HG03060 (cell line): Measurements from ENCODE around the gene PSKH1.
"Not testable (repeated sequence)": the region's sequence is repeated elsewhere in the genome, so short reads cannot be mapped to it uniquely, and the experiment has no call there.

Source experiments
- ATAC-seq: cut with Tn5 transposase; IDR thresholded peaks from one replicate; pipeline ENCODE4 v1.9.1; 2021; ENCODE audit warnings: low read depth, moderate number of reproducible peaks; ENCODE audit not compliant: unreplicated experiment

PSKH1 gene

DNA sequence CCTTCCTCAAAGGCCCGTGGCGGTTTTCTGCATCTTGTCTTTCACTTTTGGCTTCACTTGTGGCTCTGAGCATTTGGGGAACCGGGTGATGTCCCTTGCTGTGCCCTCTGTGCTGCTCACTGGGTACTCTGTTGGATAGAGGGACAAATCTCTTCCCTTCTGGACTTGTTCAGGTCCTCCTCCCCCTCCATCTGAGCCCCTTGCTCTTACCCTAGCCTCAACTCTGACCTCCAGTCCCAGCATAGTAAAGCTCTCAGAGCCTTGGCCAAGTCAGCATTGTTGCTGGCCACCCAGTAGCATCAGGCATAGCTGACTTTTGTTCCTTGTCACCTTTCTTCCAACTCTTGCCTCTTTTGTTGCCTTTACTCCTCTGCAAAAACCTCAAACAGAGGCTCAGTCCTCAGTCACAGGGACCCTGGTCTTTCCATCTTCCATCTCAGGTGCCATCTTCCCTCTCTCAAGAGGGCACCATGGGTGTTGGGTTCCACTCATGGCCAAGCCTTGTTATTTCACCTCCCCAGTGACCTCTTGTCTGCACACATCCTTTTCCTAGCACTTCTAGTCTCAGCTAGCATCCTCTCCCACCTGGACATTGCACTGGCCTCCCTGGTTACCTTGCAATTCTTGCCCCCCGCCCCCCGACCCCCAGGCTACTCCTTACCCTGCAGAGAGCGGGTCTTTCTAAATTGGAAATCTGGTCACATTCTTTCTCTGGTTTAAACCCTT lies 44.0 kb downstream of the PSKH1 start:
- ATAC-seq = no peak

DNA sequence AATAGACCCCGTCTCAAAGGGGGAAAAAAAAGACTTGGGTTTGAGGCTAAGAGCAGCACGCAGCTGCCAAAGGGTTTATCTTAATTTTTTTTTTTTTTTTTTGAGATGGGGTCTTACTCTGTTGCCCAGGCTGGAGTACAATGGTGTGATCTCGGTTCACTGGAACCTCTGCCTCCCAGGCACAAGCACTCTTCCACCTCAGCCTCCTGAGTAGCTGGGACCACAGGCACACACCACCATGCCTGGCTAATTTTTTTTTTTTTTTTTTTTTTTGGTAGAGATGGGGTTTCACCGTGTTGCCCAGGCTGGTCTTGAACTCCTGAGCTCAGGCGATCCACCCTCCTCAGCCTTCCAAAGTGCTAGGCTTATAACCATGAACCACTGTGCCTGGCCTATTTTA lies 44.7 kb downstream of the PSKH1 start:
- not testable (repeated sequence) for ATAC-seq

DNA sequence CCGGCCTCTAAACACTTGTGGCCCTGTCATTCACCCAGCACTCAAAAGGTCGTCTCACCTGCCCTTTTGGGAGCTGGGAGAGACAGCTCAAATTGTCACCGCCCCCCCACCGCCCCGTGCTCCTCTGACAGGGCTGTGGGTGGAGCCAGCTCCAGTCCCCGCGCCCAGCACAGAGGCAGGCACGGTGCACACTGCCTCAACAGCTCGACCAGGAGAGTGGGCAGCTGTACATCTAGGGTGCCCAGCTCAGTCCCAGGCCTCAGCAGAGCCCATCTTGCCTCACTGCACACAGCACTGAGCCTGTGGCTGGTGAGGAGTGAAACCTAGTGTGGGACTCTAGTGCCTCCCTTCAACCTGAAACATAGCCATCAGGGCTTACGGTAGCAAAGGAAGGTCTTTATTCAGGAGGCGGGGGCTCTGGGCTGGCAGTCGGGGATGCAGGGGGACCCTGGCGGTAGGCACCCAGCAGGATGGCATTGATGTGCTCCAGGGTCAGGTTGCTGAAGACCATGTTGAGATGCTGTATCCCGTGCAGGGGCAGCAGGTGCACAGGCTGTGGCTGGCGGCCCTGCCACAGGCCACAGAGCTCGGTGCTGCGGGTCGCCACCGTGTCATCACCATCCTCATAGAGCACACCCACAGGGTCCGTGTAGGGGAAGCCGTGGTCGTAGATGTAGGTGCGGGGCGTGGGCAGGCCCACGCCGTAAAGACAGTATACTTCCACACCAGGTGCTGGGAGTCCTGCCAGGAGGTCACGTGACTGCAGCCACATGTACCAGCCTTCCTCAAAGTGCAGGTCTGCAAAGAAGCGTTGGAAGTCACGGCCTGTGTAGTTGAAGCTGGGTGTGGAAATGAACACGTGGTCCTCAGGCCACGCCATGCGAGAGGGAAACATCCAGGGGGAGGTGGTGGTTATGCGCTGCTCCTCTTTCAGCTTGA lies 46.7 kb downstream of the PSKH1 start:
- ATAC-seq = no peak

DNA sequence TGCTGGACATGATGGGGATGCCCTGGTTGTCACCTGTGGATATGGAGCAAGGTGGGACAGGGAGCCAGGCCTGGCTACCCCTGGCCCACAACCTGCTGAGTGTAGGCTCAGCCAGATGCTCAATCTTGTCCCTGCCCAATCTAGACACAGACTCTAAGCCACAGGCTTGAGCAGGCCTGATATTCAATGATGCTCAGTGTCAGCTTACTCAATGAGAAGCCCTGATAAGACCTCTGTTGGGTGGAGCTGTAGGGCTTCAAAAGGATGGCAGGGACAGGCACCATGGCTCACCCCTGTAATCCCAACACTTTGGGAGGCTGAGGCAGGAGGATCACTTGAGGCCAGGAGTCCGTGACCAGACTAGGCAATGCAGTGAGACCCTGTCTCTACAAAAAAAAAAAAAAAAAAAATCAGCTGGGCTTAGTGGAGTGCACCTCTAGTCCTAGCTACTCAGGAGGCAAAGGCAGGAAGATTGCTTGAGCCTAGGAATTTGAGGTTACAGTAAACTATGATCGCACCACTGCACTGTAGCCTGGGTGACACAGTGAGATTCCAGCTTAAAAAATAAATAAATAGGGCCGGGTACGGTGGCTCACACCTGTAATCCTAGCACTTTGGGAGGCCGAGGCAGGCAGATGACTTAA lies 47.5 kb downstream of the PSKH1 start:
- no peak for ATAC-seq

DNA sequence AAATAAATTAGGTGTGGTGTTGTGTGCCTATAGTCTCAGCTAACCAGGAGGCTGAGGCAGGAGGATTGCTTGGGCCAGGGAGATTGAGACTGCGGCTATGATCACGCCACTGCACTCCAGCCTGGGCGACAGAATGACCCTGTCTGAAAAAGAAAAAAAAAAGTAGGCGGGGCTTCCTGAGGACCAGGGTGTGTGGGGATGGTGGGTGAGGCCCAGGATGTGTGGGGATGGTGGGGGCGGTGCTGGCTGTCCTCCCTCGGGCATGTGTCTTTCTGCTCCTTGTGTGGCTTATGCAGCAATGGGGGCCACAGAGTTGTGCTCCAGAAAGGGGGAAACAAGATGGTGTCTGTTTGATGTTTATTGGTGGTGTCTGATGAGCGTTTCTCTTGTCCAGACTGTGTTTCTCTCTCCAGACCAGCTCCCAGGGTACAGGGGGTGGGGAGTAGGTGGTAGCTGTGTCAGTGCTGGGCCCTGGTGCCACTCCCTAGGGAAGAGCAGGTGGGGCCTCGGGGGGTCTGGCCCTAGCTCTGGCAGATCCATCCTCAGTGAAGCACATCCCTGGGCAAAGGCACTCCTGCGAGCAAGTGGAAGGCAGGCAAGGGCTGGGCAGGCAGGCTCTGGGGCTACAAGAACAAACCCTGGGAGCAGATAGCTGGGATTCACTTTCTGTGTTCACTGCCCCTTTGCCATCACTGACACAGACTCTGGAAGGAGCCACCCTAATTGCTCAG lies 48.6 kb downstream of the PSKH1 start:
- ATAC-seq = no peak

DNA sequence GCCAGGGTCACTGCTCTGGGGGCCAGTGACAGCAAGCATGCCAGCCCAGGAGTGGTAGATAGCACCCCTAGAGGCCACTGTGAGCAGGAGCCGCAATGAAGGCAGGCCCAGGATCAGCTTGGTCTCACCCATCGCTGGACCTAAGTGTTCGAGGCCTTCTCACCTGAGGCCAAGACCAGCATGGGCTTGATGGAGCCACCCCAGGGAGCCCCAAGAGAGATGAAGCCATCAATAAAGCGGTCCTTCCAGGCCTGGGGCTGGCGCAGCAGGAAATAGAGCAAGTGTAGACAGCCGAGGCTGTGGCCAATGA lies 49.1 kb downstream of the PSKH1 start:
- ATAC-seq = no peak

DNA sequence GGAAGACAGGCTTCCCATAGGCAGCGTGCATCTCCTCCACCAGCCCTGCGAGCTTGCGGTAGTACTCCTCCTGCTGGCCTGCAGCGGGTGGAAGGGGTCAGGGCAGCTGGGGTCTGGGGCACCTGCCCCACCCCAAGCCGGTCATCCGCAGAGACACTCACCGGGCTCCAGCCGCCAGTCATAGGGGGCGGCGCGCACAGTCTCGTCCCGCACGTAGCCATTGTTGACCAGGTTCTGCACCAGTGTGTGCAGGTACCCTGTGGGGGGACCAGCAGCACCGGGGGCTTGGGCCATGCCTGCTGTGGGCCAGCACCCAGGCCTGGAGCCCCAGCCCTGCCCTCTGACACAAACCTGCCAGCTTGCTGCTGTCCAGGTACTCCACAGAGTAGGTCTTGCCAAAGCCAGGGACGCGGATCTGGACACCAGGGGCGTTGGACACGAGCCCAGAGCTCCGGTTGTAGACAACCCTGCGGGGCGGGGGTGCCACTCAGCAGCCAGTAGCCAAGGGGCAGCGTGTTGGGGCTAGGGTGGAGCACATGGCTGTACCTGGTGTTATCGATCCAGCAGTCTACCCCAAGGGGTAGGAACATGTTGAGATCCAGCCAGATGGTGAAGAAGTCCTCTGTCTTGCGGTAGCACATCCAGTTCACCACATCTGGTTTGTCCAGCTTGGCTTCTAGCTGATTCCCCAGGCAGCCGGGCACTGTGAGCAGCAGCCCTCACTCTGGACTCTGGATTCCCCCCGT lies 49.6 kb downstream of the PSKH1 start:
- ATAC-seq = no peak

DNA sequence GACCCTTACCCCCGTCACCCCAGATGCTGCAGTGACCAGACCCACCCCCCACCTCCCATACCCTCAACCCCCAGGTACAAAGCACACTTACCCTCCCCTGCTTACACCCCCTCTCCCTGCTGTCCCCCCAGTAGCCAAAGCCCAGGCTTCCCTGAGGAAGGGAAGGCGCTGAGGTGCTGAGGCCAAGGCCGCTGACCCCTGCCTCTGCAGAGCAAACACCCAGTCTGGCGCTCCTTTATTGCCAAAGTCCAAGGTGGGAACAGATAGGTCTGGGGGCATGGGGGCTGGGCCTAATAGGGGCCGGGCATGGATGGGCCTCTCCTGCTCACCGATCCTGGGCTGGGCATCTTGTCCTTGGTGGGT lies 50.2 kb downstream of the PSKH1 start:
- no peak for ATAC-seq

DNA sequence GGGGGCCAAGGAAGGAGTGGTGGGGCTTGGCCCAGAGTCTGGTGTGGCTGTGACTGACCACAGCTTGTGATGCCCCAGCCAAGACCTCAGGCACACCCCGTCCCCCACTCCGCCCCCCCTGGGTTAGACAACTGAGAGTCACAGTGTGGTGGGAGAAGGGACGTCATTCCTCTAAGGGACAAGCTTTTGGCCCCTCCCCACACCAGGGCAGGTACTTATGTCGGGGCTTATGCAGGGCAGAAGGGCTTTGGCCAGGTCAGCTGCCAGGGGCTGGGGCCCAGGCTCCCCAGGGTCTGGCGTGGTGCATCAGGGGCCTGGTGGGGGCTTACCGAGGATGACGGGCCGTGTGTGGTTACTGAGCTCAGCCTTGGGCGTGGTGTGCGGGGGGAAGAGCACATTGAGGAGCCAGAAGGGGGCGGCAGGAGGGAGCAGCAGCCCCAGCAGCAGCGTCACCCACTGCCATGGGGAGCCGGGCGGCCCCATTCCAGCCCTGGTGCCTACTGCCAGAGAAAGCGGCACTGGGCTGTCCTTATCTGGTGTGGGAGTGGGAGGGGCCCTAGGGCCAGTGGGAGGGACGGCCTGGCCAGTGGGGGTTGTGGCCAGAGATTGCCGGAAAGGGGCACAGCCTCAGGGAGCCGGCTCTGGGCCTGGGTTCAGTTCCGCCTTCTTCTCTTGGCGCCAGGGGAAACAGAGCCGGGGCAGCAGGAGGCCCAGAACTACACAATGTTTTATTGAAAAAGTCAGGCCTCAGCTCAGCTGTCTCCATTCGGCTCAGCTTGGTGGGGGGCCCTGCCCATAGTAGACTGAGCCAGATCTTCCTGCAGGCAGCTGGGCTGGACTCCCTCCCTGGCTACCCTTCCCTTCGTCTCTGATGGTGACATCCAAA lies 50.8 kb downstream of the PSKH1 start, which contains the start of gene LCAT:
TSS of gene LCAT (minus strand) at position 502 of the 886 bp plus-strand sequence. CDS start at position 483, 19 bp downstream.
- no peak for ATAC-seq

DNA sequence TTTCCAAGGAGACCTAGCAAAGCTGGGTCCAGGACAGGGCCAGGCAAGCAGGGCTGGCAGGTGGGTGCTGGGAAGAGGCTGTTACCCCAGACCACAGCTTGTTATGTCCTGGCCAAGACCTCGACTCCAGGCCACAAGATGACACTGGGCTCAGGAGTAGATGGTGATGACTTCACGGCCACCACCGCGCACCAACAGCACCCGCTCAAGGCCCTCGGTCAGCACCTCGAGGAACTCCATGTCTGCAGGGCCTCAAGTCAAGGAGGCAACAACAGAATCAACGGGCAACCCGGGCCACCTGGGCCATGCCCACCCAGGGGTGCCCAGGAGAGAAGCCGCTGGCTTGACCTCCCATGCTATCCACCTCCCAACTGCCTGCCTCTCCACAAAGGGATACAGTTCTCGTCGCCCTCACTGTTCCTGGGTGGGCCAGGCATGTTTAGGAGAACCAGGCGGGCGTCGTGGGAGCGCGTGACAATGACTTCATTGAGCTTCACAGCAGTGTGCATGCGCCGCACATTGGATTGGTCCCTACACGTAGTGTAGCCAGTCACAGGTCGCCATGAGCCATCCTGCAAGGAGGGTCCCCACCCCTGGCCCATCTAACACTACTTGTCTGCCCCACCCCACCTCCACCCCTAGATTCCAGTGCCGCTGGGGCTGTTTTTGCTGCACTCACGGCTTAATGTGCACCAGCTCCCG lies 51.8 kb downstream of the PSKH1 start:
- ATAC-seq = no peak

DNA sequence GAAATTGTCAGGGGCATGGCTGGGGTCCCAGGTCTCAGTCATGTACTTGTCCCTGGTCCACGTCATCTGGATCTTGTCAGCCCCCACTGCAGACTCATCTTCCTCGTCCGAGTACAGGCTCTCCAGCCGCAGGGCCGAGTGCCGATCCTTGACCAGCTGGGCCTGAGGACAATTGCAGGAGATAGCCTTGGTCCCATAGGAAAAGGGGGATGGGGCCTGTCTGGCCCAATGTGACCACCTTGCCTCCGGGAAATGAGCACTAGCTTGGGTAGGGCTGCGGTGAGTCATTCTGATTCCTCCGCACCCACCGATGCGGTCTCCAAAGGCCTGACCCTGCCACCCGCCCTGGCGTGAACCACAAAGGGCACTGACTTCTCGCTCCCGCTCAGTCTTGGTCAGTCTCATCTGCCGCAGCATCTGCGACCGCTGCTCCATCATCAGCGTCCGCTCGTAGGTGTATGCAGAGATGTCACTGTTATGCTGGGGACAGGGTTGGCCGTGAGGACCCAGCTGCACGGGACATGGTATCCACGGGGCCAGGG lies 52.4 kb downstream of the PSKH1 start:
- no peak for ATAC-seq

DNA sequence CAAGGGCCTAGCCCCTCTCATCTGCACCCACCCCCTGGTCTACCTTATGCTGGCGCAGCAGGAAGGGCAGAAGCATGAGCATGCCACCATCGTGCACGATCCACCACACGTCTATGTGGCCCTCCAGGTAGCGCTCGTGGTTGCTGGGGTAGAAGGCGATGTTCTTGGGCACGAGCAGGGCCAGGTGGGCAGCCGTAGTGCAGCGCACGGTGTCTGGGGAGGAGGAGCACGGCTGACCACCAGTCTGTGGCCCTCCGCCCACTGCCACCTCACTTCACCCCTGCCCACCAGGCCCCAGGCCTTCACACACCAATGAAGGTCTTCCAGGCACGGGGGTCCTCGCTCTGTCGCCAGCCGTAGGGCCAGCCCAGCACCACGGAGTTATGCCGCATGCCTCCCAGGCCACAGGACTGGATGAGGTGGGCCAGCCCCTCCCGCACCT lies 53.1 kb downstream of the PSKH1 start:
- no peak for ATAC-seq

DNA sequence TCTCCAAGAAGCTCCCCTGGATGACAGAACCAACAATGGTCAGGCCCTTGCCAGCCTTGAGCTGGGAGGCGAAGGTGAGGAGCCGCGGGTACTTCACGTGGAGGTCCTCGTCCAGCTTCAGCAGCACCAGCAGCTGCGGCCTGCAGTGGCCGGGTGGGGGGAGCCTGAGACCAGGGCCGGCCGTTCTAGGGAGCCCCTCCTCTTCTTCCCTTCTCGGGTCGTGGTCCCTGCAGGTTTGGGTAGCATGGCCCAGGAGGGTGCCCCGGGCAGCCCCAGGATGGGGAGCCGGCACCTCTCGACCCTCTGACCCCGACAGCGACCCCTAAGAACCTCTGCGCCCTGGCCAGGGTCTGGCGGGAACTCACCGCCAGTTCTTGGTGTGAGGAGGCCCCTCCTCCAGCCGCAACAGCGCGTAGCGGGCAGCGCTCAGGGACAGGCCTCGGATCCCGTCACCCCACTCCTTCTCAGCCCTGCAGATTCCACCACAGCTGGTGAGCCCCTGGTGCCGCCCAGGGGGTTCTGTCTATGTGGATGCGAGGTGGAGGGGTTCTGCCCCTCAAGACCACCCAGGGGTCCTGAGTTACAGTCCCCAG lies 54.0 kb downstream of the PSKH1 start:
- ATAC-seq = no peak

DNA sequence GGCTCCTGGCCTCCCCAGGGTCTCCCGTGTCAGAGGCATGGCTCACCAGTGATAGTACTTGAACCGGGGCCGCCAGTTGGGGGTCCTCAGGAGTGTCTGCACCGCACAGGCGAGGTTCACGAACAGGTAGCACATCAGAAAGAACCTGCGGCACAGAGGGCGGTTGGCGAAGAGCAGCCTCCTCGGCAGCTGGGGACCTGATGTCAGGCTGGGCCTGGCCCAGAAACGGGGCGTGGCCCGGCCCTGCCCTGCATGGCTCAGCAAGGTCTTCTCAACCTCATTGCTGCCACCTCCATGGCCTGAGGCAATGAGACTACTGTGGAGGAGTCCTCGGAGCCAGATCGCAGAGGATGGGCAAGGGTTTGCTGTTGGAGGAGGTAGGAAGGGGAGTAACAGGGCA lies 55.0 kb downstream of the PSKH1 start:
- ATAC-seq = no peak

DNA sequence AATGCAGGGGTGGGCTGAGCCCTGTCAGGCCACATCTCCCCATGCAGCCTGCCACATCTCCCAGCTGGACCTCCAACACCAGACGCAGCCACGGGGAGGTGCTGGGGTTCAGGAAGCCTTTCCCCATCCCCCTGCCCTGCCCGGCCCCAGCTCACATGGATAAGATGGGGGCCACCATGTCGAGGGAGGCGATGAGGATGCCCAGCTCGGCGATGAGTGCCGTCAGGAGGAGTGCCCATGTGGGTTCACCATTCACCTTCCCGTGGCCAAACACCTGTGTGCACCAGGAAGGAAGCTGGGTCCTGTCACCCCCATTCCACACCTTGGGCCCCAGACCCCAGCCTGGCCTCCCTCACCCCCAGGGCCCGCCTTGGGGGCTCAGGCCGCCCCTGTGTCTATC lies 56.6 kb downstream of the PSKH1 start:
- ATAC-seq = no peak

DNA sequence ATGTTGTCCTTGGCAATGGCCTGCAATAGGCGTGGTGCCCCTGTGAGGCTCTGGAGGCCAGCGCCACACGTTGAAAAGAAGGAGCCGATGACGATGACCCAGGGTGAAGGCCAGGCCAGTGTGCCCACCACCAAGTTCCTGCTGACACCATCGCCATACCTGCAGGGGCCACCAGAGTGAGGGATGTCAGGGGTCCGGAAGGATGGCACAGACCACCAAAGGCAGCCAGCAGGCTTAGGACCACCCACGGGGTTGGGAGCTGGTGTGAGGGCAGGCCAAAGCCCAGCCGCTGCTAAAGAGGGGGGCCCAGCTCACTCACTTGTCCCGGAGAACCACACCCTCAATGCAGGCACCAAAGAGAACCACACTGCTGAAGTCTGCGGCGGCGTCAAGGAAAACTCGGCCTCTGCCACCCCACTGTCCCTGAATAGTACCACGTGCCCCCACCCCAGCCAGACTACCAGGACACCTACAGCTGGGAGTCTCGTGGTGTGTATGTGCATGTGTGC lies 57.3 kb downstream of the PSKH1 start:
- no peak for ATAC-seq

DNA sequence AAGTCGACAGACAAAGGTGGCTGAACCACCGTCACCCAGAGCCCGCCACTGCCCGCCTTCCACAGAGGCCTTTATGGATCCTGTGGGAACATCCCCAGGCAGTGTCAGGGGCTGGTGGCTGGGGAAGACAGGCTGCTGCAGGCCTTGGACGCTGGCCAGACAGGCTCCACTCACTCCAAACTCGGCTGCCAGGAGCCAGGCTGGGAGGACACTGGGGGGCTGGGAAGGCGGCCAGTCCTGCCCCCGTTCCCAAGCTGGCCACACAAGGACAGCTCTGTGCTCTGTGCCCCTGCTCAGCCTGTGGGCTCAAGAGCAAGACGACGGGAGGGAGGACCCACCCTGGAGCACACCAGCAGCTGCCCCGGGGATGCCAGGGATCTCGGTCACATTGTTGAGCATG lies 58.4 kb downstream of the PSKH1 start:
- ATAC-seq = no peak
